Posterior cingulate gyrus (tissue), 11 donors: ENCODE results near the gene TENM3.
A peak's percentile ranks its signal among the peaks of the same experiment; 100 is the strongest.

Experiments used
- DNase-seq, 10 donors: peaks; one replicate each; pipeline versions ENCODE4 v3.0.0 to v3.0.0-alpha.2; 2020 to 2021; ENCODE audit warnings: mixed read lengths in 3 of 10
- intact Hi-C: fragments of 100-400 bp; cut with DNase I; formaldehyde crosslinking; loops from one replicate; pipeline ENCODE4 v1.15.1; 2023

TENM3 gene

DNA sequence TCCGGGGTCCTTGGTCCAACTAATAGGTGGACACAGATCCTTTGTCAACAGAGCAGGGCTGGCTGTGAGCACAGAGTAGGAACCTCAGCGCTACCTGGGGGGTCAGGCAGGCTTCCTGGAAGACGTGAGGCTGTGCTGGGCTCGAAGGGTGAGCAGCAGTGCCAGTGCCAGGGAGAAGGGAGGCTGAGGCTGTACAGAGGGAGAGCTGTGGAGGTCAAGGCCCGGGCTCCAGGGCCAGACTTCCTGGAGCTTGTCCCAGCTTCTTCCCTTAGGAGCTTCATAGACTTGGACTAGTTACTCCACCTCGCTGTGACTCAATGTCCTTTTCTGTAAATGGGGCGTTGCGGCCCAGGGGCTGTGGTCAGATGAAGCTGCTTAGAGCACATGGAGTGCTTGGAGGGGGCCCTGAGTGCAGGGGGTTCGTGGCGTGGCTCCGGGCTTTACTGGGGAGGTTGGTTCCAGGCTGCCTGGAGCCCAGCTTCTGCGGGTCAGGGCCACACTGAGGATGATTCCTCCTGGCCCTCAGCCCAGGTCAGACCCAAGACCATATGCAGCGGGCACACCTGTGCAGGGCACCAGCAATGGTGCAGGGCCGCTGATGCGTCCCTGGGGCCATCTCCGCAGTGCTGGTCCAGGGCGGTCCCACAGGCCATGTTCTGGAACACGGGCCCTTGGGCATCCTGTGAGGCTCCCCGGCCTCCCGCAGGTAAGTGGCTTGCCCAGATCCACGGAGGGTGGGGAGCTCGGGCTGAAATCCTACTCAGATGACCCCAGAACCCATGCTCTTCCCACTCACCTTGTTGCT is 575.9 kb downstream of the TENM3 start:
- intact Hi-C loops, result no loop called here

DNA sequence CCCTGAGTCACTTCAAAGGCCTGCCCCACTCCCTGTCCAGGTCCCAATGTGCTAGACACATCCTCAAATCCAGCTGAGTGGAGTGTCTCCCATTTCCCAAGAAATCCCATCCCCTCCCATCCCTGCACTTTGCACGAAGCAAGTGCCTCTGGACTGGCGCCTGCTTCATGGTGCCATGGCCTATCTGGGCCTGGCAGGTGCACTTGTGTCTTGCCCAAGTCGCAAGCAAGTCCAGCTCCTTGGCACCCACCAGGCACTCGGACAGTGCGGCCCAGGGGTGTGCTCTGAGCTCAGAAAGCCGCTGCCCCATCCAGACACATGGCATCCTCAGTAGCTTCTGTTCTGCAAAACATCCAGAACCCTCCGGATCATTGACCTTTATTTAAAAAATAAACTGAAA is 576.5 kb downstream of the TENM3 start:
- intact Hi-C loops, result no loop called here
- DNase-seq, result peak in 1 of 10 donors; percentile 63

More for the DNA sequence above, 575.9 kb downstream of the TENM3 start:
- peak in 2 of 10 donors; percentile 66 to 73 for DNase-seq

GRCh38 chr4:182822554-182822953 is 579.4 kb downstream of the TENM3 start:
- intact Hi-C loops, result no loop called here
- DNase-seq, result peak in 2 of 10 donors; percentile 56 to 59

DNA sequence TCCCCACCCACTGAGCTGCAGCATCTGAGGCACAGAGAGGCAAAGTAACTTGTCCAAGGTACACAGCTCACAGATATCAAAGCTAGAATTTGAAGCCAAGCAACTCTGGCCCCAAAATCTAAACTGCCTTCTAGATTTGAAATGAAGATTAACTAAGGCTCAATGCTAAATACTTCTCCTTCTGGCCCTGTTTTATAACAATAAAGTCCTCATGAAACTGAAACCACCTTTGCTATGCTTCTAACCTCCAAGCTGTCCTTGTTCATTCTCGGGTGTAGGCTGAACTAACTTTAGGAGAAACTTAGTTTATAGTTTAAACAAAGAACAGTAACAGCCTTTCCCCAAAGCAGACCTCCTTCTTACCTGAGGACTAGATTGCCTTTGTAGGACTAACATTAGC is 580.4 kb downstream of the TENM3 start:
- no peak for DNase-seq
- intact Hi-C loops, result no loop called here

GRCh38 chr4:182825003-182825402 is 581.8 kb downstream of the TENM3 start:
- peak in 3 of 10 donors; percentile 32 to 67 (median 66) for DNase-seq
- intact Hi-C loops, result no loop called here

GRCh38 chr4:182825786-182826185 is 582.6 kb downstream of the TENM3 start:
- peak in 3 of 10 donors; percentile 55 to 75 (median 63) for DNase-seq
- intact Hi-C loops, result no loop called here

- peak in 3 of 10 donors; percentile 37 to 71 (median 50) for DNase-seq
Measured at GRCh38 chr4:182826391-182826790, 583.2 kb downstream of the TENM3 start.

GRCh38 chr4:182827166-182827565 is 584.0 kb downstream of the TENM3 start:
- DNase-seq, result peak in 3 of 10 donors; percentile 48 to 59 (median 57)
- intact Hi-C loops, result no loop called here

More at GRCh38 chr4:182826391-182826790, 583.2 kb downstream of the TENM3 start:
- intact Hi-C loops, result no loop called here

GRCh38 chr4:182827954-182828353 is 584.8 kb downstream of the TENM3 start:
- intact Hi-C loops, result no loop called here
- DNase-seq, result peak in 3 of 10 donors; percentile 23 to 31 (median 28)

DNA sequence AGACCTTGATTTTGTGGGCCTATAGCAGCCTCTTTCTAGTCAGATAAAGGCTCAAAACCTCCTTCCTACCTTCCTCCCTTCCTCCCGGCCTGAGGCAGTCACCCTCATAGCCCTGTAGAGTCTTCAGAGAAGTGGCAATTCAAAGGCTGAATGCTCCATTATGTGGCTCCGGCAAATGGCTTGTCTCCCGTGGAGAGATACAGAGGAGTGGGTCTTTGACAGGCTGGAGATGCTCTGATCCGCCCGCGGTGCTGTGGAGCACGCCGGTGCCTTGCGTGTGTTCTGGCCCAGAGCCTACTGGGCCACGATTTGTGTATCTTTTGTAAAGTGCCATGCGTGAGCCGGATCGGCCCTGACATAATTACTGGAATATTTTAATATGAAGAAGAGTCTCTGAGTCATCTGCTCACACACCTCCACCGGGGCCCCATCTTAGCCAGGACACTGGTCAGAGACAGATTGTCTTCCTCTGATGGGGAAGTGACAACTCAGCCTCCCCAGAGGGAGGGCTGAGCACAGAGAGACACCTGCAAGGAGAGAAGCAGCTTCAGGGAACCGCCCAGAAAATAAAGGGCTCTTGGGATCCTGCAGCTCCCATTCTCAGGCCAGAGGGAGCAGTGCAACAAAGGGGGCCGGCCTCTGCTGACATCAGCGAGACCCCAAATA is 585.3 kb downstream of the TENM3 start:
- intact Hi-C loops, result no loop called here
- DNase-seq, result peak in 2 of 10 donors; percentile 28 to 69

- intact Hi-C loops, result no loop called here
- DNase-seq, result peak in 3 of 10 donors; percentile 24 to 64 (median 26)
Measured at GRCh38 chr4:182829196-182829595, 586.0 kb downstream of the TENM3 start.

DNA sequence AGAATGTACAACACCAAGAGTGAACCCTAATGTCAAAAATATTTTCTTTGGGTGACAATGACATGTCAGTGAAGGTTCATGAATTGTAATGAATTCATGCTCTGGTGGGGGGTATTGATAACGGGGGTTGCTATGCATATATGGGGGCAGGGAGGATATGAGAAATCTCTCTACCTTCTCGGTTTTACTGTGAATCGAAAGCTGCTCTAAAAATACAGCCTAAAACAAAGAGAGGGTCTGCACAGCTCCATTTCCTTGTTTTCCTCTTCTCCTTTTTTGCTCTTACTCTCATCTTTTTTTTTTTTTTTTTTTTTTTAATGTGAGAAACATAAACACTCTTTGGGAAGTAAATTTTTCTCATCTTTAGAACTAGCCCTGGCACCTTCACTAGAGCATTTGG is 588.2 kb downstream of the TENM3 start:
- intact Hi-C loops, result no loop called here
- no peak for DNase-seq

DNA sequence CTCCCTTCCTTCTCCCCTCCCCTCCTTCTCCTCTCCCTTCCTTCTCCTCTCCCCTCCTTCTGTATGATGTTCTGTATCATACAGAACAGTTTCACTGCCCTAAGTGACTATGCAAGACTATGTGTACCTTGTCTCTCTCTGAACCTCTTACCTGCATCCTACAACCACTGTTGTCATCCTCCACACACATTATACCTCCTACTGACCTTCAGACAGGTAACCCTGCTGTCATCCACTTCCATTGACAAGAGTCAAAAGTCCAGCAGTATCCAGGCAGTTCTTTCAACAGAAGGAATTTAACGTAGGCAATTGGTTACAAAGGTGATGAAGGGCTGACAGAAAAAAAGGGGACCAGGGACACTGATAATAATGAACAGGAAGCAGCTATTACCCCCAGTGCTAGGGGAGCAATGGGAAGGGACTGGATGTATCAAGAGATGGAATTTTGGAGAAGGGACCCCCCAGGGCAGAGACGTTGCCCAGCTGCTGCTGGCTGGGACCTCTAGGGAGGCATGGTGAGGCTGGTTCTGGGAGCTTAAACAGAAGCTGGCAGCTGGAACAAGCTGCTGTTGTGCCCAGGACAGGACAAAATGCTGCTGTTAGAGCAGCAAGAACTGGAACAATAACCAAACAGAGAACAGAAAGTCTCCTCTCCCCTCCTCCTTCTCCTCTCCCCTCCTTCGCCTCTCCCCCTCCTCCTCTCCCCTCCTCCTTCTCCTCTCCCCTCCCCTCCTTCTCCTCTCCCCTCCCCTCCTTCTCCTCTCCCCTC is 589.3 kb downstream of the TENM3 start:
- peak in 4 of 10 donors; percentile 20 to 74 (median 51) for DNase-seq

GRCh38 chr4:182835006-182835740 is 592.0 kb downstream of the TENM3 start:
- DNase-seq, result peak in 2 of 10 donors; percentile 51 to 69
- intact Hi-C loops, result no loop called here

More for the DNA sequence above, 589.3 kb downstream of the TENM3 start:
- intact Hi-C loops, result no loop called here

- intact Hi-C loops, result no loop called here
- peak in 2 of 10 donors; percentile 47 to 57 for DNase-seq
Measured at GRCh38 chr4:182837831-182838230, 594.6 kb downstream of the TENM3 start.

GRCh38 chr4:182838535-182838934 is 595.3 kb downstream of the TENM3 start:
- intact Hi-C loops, result no loop called here
- DNase-seq, result peak in 2 of 10 donors; percentile 26 to 42

DNA sequence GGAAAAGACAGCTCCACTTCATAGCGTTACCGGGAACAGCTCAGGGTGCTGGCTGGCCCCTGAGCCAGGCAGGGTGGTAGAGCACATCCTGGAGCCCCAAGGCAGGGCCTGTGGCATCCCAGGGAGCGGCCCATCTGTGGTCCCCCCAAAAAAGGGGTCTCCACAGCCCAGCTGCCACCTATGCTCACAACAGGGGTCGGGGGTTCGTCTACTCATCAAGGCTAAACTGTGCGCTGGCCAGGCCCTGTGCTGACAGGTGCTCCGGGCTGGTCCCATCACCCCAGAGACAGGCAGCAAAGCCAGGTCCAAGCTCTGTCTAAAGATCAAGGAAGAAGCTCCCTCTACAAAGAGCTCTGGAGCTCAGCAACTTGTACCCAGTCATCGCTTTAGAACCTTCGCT is 596.1 kb downstream of the TENM3 start:
- peak in 2 of 10 donors; percentile 65 to 73 for DNase-seq
- intact Hi-C loops, result no loop called here

- peak in 1 of 10 donors; percentile 57 for DNase-seq
- intact Hi-C loops, result no loop called here
Measured at GRCh38 chr4:182840108-182840507, 596.9 kb downstream of the TENM3 start.

DNA sequence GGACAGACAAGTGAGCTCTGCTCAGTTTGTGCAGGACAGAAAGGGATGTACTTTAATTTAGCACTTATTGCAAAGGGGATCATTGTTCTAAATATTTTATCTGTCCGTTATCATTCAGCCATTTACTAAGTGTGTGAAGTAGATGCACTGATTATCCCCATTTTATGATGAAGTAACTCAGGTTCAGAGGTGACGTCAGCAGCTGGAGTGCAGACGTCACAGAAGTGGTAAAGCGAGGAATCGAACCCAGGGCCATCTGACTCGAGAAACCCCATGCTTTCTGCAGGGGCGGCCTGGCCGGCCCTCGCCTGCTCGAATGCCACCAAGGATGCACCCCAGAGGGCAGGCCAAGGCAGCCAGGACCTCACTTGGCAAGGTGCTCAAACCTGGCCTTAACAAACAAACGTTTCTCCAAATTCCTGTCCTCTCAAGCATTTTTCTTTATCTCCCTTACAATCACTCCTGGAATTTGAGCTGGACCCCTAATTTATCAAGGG is 599.0 kb downstream of the TENM3 start:
- intact Hi-C loops, result no loop called here
- DNase-seq, result peak in 2 of 10 donors; percentile 23 to 71
